GM18867 (cell line): ENCODE results near the gene EXOC3.
"Not testable (repeated sequence)": the region's sequence is repeated elsewhere in the genome, so short reads cannot be mapped to it uniquely, and the experiment has no call there.

Experiments used
- ATAC-seq: cut with Tn5 transposase; IDR thresholded peaks from one replicate; pipeline ENCODE4 v1.9.1; 2021; ENCODE audit warnings: mild to moderate bottlenecking, moderate library complexity; ENCODE audit not compliant: unreplicated experiment

Gene EXOC3

GRCh38 chr5:471750-472058 lies 28.7 kb downstream of the EXOC3 start:
- no peak for ATAC-seq

DNA sequence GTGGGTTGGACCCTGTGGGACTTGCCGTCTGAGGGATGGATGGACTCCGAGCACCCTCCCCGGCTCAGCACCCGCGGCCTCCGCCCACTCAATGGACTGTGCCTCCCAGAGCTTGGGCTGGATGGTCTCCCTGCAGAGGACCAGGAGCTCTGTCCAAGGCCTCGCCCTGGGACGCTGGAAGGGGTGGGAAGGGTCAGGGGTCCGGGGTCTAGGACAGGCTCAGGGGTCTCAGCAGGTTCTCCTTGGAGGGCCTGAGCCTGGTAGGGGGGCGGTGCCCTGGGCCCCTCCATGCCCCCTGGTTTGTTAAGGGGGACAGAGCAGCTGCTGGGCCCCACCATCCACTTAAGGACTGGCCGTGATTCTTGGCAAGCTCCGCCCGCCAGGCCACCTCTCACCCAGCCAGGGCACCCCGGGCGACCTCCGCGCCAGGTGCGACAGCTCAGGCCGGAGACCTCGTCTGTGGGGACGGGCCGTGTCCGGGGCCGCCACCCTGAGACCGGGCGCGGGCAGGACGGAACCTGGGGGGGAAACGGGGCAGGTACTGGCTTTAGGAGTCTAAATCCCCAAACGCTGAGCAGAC lies 29.2 kb downstream of the EXOC3 start:
- ATAC-seq, result peak; percentile 9

- peak; percentile 73 for ATAC-seq
These were observed 29.9 kb downstream of the EXOC3 start for GRCh38 chr5:472656-473550.

DNA sequence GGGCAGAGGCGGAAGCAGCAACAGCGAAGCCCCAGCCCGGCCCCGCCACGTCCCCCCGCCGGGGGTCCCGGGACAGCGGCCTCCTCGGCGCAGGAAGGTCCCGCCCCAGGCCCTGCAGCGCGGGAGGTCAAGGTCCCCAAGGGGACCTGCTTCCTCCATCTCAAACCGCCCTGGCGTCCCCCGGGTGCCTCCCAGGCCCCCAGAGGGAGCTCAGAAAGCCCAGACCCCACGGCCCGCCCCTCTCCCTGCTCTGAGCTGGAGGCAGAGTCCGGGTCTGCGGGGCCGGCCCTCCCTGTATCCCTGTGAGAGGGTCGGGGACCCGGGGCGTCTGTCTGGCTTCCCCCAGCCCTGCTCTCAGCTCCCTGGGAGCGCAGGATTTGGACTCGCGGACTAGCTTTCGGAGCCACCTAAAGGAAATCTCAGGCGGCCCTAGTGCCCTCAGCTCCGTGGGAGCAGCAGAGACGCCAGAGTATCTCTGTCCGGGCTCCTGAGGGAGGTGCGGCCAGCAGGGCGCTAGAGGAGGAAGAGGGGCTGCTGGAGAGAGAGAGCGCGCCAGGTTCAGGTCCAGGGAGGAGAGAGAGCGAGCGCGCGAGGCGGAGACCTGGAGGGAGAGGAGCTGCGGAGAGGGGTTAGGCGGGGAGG lies 30.7 kb downstream of the EXOC3 start:
- ATAC-seq, result peak; percentile 24

- ATAC-seq, result not testable (repeated sequence)
These were observed 31.4 kb downstream of the EXOC3 start for GRCh38 chr5:474232-474839.

DNA sequence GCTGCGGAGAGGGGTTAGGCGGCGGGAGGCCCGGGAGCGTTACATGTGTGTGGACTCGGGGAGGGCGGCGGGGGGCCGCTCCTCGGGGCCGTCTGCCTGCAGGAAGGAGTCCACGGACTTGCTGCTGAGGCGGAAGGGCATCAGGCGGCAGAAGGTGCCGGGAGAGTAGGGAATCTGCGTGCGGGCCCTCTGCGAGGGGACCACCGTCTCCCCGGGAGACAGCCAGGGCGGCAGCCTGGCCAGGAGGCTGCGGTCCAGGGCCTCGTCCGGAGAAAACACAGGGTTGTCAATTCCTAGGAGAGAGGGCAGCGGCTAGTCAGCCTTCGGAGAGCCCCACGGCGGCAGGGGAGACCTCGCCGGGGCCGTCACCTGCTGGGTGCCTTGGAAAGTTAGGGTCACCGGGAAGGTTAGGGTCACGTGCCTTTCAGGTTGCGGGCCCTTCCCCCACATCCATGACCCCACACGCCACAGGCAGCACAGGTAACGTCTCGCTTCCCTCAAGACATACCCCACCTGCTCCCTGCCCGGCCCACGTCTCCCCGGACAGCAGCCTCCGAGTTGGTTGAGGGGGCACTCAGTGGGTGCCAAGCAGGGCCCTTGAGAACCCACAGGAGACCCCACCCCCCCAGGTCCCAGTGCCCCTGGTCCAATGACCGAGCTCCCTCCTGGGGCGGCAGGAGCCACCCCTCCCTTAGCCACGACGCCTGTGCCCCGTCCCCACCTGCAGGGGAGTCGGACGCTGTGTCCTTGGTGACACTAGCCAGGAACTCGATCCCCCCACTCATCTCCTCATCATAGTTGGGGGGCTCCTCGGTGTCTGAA lies 32.1 kb downstream of the EXOC3 start:
- ATAC-seq, result no peak

- ATAC-seq, result no peak
These were observed 32.7 kb downstream of the EXOC3 start for GRCh38 chr5:475704-476101.

DNA sequence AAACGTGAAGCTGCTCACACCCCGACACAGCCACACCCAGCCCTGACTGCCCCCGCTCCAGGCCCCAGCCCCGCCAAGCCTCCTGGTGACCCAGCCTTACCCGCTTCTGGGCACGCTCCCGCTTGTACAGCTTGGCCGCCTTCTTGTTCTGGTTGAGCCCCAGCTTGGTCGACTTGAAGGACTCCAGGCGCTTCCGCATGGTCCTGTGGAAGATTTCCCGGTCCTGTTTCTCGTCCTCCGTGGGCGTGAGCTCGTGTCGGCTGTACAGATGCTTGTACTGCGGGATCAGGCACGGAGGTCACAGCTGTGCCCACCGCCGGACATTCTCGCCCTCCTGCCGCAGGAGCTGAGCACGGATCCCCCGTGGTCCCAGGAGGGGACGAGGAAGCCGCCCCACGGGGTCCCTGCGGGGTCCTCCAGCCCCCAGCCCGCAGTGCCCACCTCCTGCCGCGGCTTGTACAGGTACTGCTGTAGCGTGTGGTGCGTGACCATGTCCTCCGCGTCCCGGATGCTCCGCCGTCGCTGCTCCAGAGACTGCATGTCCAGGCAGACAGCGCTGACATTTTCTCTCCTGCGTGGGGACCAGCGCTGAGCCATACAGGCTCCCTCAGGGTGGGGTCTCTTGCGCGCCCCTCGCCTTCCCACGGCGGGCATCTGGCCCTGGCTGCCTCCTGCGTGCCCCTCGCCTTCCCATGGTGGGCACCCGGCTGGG lies 33.3 kb downstream of the EXOC3 start:
- no peak for ATAC-seq

- ATAC-seq, result no peak
These were observed 33.8 kb downstream of the EXOC3 start for GRCh38 chr5:476814-477175.

- no peak for ATAC-seq
These were observed 34.3 kb downstream of the EXOC3 start for GRCh38 chr5:477247-477646.

DNA sequence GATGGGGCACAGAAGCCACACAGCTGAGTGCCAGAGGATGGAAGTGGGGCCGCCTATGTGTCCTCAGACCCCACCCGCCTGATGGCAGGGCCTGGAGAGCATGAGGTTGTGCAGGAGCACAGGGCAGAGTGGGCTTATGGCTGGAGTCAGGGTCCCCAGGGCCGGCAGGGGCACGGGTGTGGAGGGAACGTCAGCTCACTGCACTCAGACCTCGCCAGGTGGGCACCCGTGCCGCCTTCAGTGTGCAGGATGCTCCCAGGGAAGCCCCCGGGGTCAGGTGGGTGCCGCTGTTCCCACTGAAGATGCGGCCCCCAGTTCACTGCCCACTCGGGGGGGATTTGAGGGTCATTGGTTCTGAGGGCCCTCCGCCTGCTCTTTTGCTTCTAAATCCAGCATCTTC lies 34.9 kb downstream of the EXOC3 start:
- no peak for ATAC-seq

DNA sequence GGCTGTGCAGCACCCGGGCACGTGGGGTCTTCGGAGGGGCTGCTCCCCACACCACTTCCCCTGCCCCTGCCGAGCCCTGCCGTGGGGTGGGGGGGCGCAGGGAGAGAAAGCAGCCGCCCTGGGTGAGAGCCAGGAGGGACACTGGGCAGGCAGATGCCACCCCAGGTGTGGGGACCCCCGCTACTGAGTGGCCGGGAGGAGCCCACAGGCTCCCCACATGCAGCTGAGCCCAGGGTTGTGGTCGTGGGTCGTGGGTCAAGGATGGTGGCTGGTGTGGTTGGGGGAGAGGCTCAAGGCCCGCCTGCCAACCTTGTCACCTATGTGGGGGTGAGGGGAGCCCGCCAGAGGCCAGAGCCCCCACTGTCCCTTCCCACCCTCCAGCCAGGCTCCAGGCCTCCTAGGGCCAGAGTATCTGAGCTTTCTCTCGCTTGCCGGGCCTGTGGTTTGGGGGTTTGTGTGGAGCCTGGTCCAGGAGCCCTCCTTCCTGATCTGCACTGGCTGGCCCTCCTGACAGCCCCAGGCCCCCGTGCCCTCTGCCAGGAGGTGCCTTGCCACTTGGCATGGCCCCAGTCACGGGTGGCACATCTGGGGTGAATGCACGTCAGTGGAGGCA lies 35.5 kb downstream of the EXOC3 start:
- no peak for ATAC-seq

- no peak for ATAC-seq
These were observed 36.1 kb downstream of the EXOC3 start for GRCh38 chr5:478982-479535.

DNA sequence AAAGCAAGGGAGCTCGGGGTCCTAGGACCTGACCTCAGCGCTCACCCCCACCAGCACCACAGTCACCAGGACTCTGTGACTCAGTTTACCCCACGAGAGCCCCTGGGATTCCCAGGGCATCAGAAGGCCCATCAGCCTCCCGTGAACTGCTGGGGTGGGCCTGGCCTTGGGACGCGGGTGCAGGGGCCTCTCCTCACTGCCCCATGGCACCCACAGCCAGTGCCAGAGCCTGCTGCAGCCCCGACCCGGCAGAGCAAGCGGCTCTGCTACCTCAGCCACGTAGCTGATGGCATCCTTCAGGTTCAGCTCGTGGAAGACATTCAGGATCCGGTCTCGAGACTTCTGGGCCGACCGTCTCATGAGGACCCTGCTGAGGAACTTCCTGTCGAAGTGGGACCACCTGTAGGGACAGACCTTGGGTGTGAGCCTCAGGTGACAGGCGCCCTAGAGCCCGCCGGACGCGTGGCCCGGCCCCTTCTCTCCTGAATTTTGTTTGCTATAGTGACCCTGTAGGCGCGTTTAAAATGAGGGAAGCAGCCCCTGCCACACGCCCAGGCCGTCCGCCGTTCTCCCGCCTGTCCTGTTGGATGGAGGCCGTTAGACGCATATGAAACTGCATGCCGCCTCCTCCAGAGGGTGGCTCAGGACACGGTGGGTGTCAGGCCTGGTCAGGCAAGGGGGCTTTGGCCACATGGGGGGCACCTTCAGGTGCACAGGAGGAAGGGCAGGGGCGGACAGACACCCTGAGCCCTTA lies 36.8 kb downstream of the EXOC3 start:
- no peak for ATAC-seq

GRCh38 chr5:481347-481746 lies 38.4 kb downstream of the EXOC3 start:
- ATAC-seq, result no peak

- no peak for ATAC-seq
These were observed 39.0 kb downstream of the EXOC3 start for GRCh38 chr5:482021-482420.

DNA sequence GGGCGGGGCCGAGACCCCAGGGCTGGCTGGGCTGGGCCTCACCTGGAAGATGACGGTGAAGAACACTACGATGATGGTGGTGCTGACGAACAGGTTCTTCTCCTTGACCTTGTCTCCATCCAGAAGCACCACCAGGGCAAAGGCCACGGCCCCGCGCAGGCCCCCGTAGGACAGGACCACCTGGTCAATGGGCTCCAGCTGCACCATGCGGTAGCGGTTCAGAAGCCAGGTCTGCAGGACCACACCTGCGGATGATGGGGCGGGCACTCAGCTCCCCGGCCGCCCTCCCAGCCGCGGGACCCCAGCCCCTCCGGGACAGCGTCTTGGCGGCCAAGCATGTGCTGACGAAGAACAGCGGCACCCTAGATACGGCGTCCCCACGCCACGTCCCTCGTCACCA lies 39.5 kb downstream of the EXOC3 start:
- ATAC-seq, result no peak

DNA sequence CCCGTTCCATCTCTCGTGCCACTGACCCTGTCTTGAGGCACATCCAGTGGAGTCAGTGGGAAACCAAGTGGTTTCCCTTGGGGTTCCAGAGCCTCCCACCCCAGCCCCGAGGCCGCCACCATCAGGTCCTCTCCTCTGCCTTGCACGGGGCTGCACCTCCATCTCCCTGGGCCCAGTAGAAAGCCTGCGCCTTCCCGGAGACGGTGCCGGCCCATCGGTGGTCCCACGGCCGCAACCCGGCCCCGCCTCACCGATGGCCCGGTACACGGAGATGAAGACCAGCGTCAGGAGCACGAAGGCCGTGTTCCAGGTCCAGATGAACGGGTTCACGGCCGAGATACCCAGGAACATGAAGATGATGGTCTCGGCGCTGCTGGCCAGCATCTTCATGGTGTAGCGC lies 40.0 kb downstream of the EXOC3 start:
- no peak for ATAC-seq
